H1 (cell line): ENCODE data around the gene PRSS23. TPM values are rescaled to one million over a fixed set of nuclear protein-coding genes. Genes with fewer than 3 reads are reported as not detected.

Experiments used
- CTCF ChIA-PET: fragments of 300-600 bp; sonication (Branson Sonifier 250); formaldehyde crosslinking; loops from one replicate; lab custom pipeline; 2021; ENCODE audit not compliant: partially characterized antibody; lab: Charles Lee
- POLR2A ChIA-PET: fragments of 300-600 bp; sonication (Branson Sonifier 250); formaldehyde crosslinking; loops from one replicate; lab custom pipeline; 2021; ENCODE audit warnings: inconsistent platforms; ENCODE audit not compliant: partially characterized antibody; lab: Charles Lee
- DNase-seq, 2 experiments: peaks; one replicate each; pipeline versions ENCODE4 v3.0.0 to v3.0.0-alpha.2; 2010 to 2022; ENCODE audit warnings: low spot score in 2 of 2, low read depth in 1 of 2, mixed read lengths in 1 of 2
- FAIRE-seq: peaks from 2 replicates; lab custom pipeline; 2011; peaks lifted over from hg19 to GRCh38; lab: Jason Lieb, UNC
- H2AFZ ChIP-seq: 2 replicates; pipeline ENCODE4 v1.8.1; 2012; ENCODE audit warnings: low read length, inconsistent platforms
- H2AK5ac ChIP-seq: 2 replicates; pipeline ENCODE4 v1.6.1; 2013; ENCODE audit warnings: low read depth, low read length
- H2BK120ac ChIP-seq: replicated peaks from 2 replicates; pipeline ENCODE3; 2013; ENCODE audit warnings: low read depth, low read length, inconsistent platforms
- H2BK12ac ChIP-seq: 2 replicates; pipeline ENCODE4 v1.6.1; 2013; ENCODE audit warnings: low read depth, low read length
- H2BK15ac ChIP-seq: 2 replicates; pipeline ENCODE4 v1.6.1; 2013; ENCODE audit warnings: low read length
- H2BK20ac ChIP-seq: 2 replicates; pipeline ENCODE4 v1.6.1; 2013; ENCODE audit warnings: low read length
- H2BK5ac ChIP-seq: 2 replicates; pipeline ENCODE4 v1.6.1; 2013; ENCODE audit warnings: low read depth, low read length
- H3K14ac ChIP-seq: 2 replicates; pipeline ENCODE4 v1.6.1; 2013; ENCODE audit warnings: inconsistent platforms; ENCODE audit not compliant: insufficient read length
- H3K18ac ChIP-seq: 2 replicates; pipeline ENCODE4 v1.6.1; 2013; ENCODE audit warnings: low read length; ENCODE audit errors: extremely low read depth
- H3K23ac ChIP-seq: 2 replicates; pipeline ENCODE4 v1.6.1; 2013; ENCODE audit warnings: inconsistent platforms; ENCODE audit not compliant: insufficient read length
- H3K23me2 ChIP-seq: 2 replicates; pipeline ENCODE4 v1.6.1; 2013; ENCODE audit warnings: low read depth, low read length
- H3K27ac ChIP-seq: 2 replicates; pipeline ENCODE4 v1.6.1; 2011; ENCODE audit warnings: low read depth, low read length, inconsistent platforms
- H3K27me3 ChIP-seq, 4 experiments: replicated peaks in 1 of 4; 1 replicate in 1 of 4; 2 replicates in 3 of 4; pipeline versions ENCODE4 v1.6.1 to v1.8.1; 2011 to 2013; ENCODE audit warnings: low read length in 3 of 4, mild to moderate bottlenecking in 3 of 4, inconsistent platforms in 2 of 4, mixed read lengths in 2 of 4, moderate library complexity in 1 of 4; ENCODE audit not compliant: control insufficient read depth in 3 of 4, insufficient read depth in 3 of 4; ENCODE audit errors: extremely low read depth in 1 of 4
- H3K36me3 ChIP-seq, 4 experiments: 2 replicates each; pipeline versions ENCODE4 v1.6.1 to v1.8.1; 2011 to 2013; ENCODE audit warnings: mild to moderate bottlenecking in 4 of 4, low read length in 3 of 4, moderate library complexity in 2 of 4, control low read depth in 1 of 4, inconsistent platforms in 1 of 4; ENCODE audit not compliant: insufficient read depth in 4 of 4, control insufficient read depth in 2 of 4
- H3K4ac ChIP-seq: replicated peaks from 2 replicates; pipeline ENCODE3; 2013; ENCODE audit warnings: low read length, low read depth, mixed read lengths, inconsistent platforms; ENCODE audit not compliant: insufficient read length
- H3K4me1 ChIP-seq, 4 experiments: replicated peaks in 1 of 4; 1 replicate in 1 of 4; 2 replicates in 3 of 4; pipeline versions ENCODE4 v1.6.1 to v1.8.1; 2011 to 2013; ENCODE audit warnings: low read length in 3 of 4, inconsistent platforms in 2 of 4, mixed read lengths in 1 of 4; ENCODE audit not compliant: insufficient read depth in 4 of 4, control insufficient read depth in 3 of 4
- H3K4me2 ChIP-seq, 2 experiments: 2 replicates each; pipeline versions ENCODE4 v1.6.1 to v1.8.1; 2011 to 2013; ENCODE audit warnings: low read depth in 2 of 2, low read length in 2 of 2, control low read depth in 1 of 2, inconsistent platforms in 1 of 2, mild to moderate bottlenecking in 1 of 2; ENCODE audit not compliant: insufficient read depth in 1 of 2
- H3K4me3 ChIP-seq, 4 experiments: fragments of 200-600, 300-600 bp in 1 of 4; sonication (generic), shearing (Covaris generic), sonication (Bioruptor Twin) in 1 of 4; 2 replicates each; pipeline versions ENCODE4 v1.5.1 to v1.8.1; 2011 to 2016; ENCODE audit warnings: low read length in 4 of 4, low read depth in 3 of 4, control low read depth in 2 of 4, inconsistent platforms in 2 of 4, mild to moderate bottlenecking in 2 of 4, mixed read lengths in 1 of 4, moderate library complexity in 1 of 4; ENCODE audit not compliant: insufficient read depth in 2 of 4; ENCODE audit errors: extremely low read depth in 1 of 4
- H3K56ac ChIP-seq: replicated peaks from 2 replicates; pipeline ENCODE3; 2013; ENCODE audit warnings: low read depth, mild to moderate bottlenecking, mixed read lengths, low read length, inconsistent platforms; ENCODE audit not compliant: insufficient read length
- H3K79me1 ChIP-seq: 2 replicates; pipeline ENCODE4 v1.6.1; 2013; ENCODE audit warnings: low read depth, low read length, control low read depth
- H3K79me2 ChIP-seq, 2 experiments: 2 replicates each; pipeline versions ENCODE4 v1.6.1 to v1.8.1; 2012 to 2013; ENCODE audit warnings: low read length in 2 of 2, mild to moderate bottlenecking in 2 of 2, inconsistent platforms in 1 of 2; ENCODE audit not compliant: insufficient read depth in 2 of 2, control insufficient read depth in 1 of 2
- H3K9ac ChIP-seq, 4 experiments: replicated peaks in 1 of 4; 1 replicate in 1 of 4; 2 replicates in 3 of 4; pipeline versions ENCODE4 v1.6.1 to v1.8.1; 2011 to 2013; ENCODE audit warnings: low read depth in 3 of 4, low read length in 3 of 4, control low read depth in 2 of 4, mild to moderate bottlenecking in 2 of 4, moderate library complexity in 2 of 4, inconsistent platforms in 1 of 4; ENCODE audit errors: extremely low read depth in 1 of 4
- H3K9me3 ChIP-seq, 2 experiments: 2 replicates each; pipeline versions ENCODE4 v1.6.1 to v1.8.1; 2012 to 2013; ENCODE audit warnings: mild to moderate bottlenecking in 2 of 2, moderate library complexity in 2 of 2, control low read depth in 1 of 2, inconsistent platforms in 1 of 2, low read depth in 1 of 2, low read length in 1 of 2, mixed read lengths in 1 of 2; ENCODE audit not compliant: insufficient read depth in 2 of 2
- H4K20me1 ChIP-seq, 2 experiments: replicated peaks in 1 of 2; 2 replicates each; pipeline versions ENCODE3 to v1.8.1; 2011 to 2013; ENCODE audit warnings: inconsistent platforms in 2 of 2, low read length in 2 of 2, mild to moderate bottlenecking in 1 of 2; ENCODE audit not compliant: insufficient read depth in 2 of 2, control insufficient read depth in 1 of 2
- H4K5ac ChIP-seq: 2 replicates; pipeline ENCODE4 v1.6.1; 2013; ENCODE audit warnings: low read length, low read depth, mixed read lengths, inconsistent platforms; ENCODE audit not compliant: insufficient read length
- H4K8ac ChIP-seq: 2 replicates; pipeline ENCODE4 v1.8.0; 2013; ENCODE audit warnings: mild to moderate bottlenecking, moderate library complexity, low read length, inconsistent platforms; ENCODE audit not compliant: insufficient read depth; ENCODE audit errors: extremely low read depth
- H4K91ac ChIP-seq: replicated peaks from 2 replicates; pipeline ENCODE3; 2013; ENCODE audit warnings: low read length, mixed read lengths, inconsistent platforms; ENCODE audit not compliant: insufficient read length
- ASH2L ChIP-seq: fragments of 200-600, 300-600 bp; sonication (generic); IDR thresholded peaks from one replicate; pipeline ENCODE4 v1.7.1; 2017; ENCODE audit warnings: low read length
- CBX8 ChIP-seq: fragments of 300-800, 300-1000 bp; sonication (generic); IDR thresholded peaks from 2 replicates; pipeline ENCODE4 v1.7.1; 2016; ENCODE audit warnings: low read depth, low read length, borderline replicate concordance
- CHD1 ChIP-seq: IDR thresholded peaks from 2 replicates; pipeline ENCODE4 v1.6.1; 2012; ENCODE audit warnings: low read depth, low read length, improper control_type of control experiment
- NANOG ChIP-seq: IDR thresholded peaks from 2 replicates; pipeline ENCODE4 v1.6.1; 2011; ENCODE audit warnings: low read length, low read depth, mild to moderate bottlenecking, inconsistent platforms; ENCODE audit not compliant: insufficient read depth, poor library complexity, severe bottlenecking
- PHF8 ChIP-seq: fragments of 200-600 bp; sonication (generic); conservative IDR thresholded peaks from 2 replicates; pipeline ENCODE4 v1.7.1; 2012; ENCODE audit warnings: low read depth, mild to moderate bottlenecking, inconsistent platforms, low read length, moderate library complexity
- SIN3A ChIP-seq, 2 experiments: IDR thresholded peaks in 1 of 2; conservative IDR thresholded peaks in 1 of 2; 2 replicates each; pipeline ENCODE4 v1.6.1; 2011 to 2012; ENCODE audit warnings: low read length in 2 of 2, improper control_type of control experiment in 1 of 2, low read depth in 1 of 2, mild to moderate bottlenecking in 1 of 2
- SRF ChIP-seq: IDR thresholded peaks from 2 replicates; pipeline ENCODE4 v1.6.1; 2011; ENCODE audit warnings: mild to moderate bottlenecking, low read depth, low read length, moderate library complexity
- SUZ12 ChIP-seq: fragments of 200-600 bp; sonication (generic); IDR thresholded peaks from 2 replicates; pipeline ENCODE4 v1.6.1; 2012; ENCODE audit warnings: mild to moderate bottlenecking, inconsistent platforms, low read length, moderate library complexity, mixed read lengths
- TEAD4 ChIP-seq: IDR thresholded peaks from 2 replicates; pipeline ENCODE4 v1.6.1; 2012; ENCODE audit warnings: low read depth, low read length, inconsistent platforms, mixed read lengths
- WGBS, 2 experiments: shearing (Covaris generic) in 1 of 2; methylation state at CpG; one replicate each; pipeline versions ENCODE4 v1.1.6 to v1.1.7; 2013 to 2015; ENCODE audit warnings: low lambda C conversion rate in 2 of 2, mixed read lengths in 2 of 2, inconsistent platforms in 1 of 2, low coverage in 1 of 2, missing lambda C conversion rate in 1 of 2; ENCODE audit not compliant: insufficient replicate concordance in 2 of 2, insufficient coverage in 1 of 2, insufficient read length in 1 of 2; ENCODE audit errors: extremely low coverage in 1 of 2, missing lambda C conversion rate in 1 of 2; 5-methylcytosine and 5-hydroxymethylcytosine counted together
- polyA plus RNA-seq, 7 experiments: library from polyadenylated mRNA; depleted of rRNA in 3 of 7; stranded (reverse) in 5 of 7; unstranded in 2 of 7; fragments of >200 nt in 5 of 7; fragments of 200-250 nt in 2 of 7; gene quantifications; 1 replicate in 5 of 7; 2 replicates in 1 of 7; 4 replicates in 1 of 7; pipeline versions ENCODE4 v1.2.1 to v1.2.3, GENCODE V29; 2011 to 2013; ENCODE audit warnings: missing spikeins in 2 of 7, mixed read lengths in 2 of 7
- total RNA-seq: library from RNA; stranded (reverse); fragmentation: NEBNext Ultra II Directional; extraction: Animal tissue kit (Norgen Biotek cat#: 25700); gene quantifications from 2 replicates; pipeline ENCODE4 v1.2.1, GENCODE V29; 2021
- TF ChIP-seq, protein P1 (sequence below): IDR thresholded peaks from 2 replicates; pipeline ENCODE4 v1.6.1; 2011; ENCODE audit warnings: low read length, improper control_type of control experiment

Gene PRSS23
- total and polyA plus RNA-seq, 2 of the 8 experiments (the other 6 are each of a cell fraction or from before 2014, with no cell fraction given) = 4.4 to 5.6 TPM

DNA sequence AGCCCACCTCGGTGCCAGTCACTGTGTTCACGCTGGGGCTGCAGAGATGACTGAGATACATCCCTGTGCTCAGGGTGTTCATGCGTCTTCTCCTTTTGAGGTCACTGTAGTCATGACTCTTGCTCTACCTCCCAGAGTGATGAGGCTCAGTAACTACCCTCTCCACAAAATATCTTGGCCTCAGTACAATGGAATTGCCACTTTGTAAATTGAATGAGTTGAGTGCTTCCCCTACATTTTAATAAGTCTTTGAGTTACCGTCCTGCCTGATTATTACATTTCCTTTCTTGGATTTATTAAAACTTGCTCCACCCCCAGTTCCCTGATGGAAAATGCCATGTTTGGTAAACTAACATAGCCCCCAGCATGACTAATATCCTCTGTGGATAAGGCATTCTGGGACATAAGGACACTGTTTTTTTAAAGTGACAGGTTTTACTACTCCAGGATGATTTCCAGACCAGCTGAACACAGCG lies 15.9 kb downstream of the PRSS23 start:
- no peak for TF ChIP-seq NANOG
- TF ChIP-seq CBX8 = no peak
- no peak for TF ChIP-seq SRF
- no peak for TF ChIP-seq ASH2L
- no peak for TF ChIP-seq TEAD4
- no peak for TF ChIP-seq SIN3A (conservative IDR thresholded peaks at IDR 0.05 in 1 of 2, IDR thresholded peaks at IDR 0.05 in 1 of 2; ENCODE audit: low read depth in 1 of 2, low read length in 2 of 2)
- TF ChIP-seq PHF8 = no peak
- TF ChIP-seq, protein P1, sequence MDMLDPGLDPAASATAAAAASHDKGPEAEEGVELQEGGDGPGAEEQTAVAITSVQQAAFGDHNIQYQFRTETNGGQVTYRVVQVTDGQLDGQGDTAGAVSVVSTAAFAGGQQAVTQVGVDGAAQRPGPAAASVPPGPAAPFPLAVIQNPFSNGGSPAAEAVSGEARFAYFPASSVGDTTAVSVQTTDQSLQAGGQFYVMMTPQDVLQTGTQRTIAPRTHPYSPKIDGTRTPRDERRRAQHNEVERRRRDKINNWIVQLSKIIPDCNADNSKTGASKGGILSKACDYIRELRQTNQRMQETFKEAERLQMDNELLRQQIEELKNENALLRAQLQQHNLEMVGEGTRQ = no peak
- no peak for TF ChIP-seq CHD1
- no peak for TF ChIP-seq SUZ12
- H4K5ac ChIP-seq = no peak overlapping the region
- H2AFZ ChIP-seq = no peak overlapping the region
- H2BK20ac ChIP-seq = no peak overlapping the region
- no peak overlapping the region for H3K4me3 ChIP-seq
- no peak overlapping the region for H3K4ac ChIP-seq
- no peak overlapping the region for H2BK120ac ChIP-seq
- H3K4me2 ChIP-seq = no peak overlapping the region
- no peak overlapping the region for H2BK5ac ChIP-seq
- ChIA-PET CTCF (interaction anchor here (0.9 to 2.2 kb wide), 7 partner anchors 13 to 361 kb away, joined by 3 to 7 read pairs (median 4); no protein-coding TSS in a partner anchor), POLR2A (no interaction called here)
- H3K4me1 ChIP-seq = peaks cover 0 to 5% (median 1%) of the 10 kb centered on the region in 4 experiments; a peak in 1 of 7 replicates
- H2AK5ac ChIP-seq = no peak overlapping the region
- no peaks in the 10 kb centered on the region for H3K36me3 ChIP-seq
- no peak overlapping the region for H4K91ac ChIP-seq
- H3K27ac ChIP-seq = no peak overlapping the region
- no peak overlapping the region for H3K23ac ChIP-seq
- no peak for DNase-seq
- no peaks in the 10 kb centered on the region for H3K27me3 ChIP-seq
- no peaks in the 10 kb centered on the region for H4K20me1 ChIP-seq
- H3K14ac ChIP-seq = no peak overlapping the region
- H3K56ac ChIP-seq = no peak overlapping the region
- H2BK15ac ChIP-seq = no peak overlapping the region
- no peaks in the 10 kb centered on the region for H3K9me3 ChIP-seq
- no peak overlapping the region for H3K18ac ChIP-seq
- no peaks in the 10 kb centered on the region for H3K79me1 ChIP-seq
- H3K23me2 ChIP-seq = no peaks in the 10 kb centered on the region
- H4K8ac ChIP-seq = no peak overlapping the region
- H3K79me2 ChIP-seq = no peaks in the 10 kb centered on the region
- no peak overlapping the region for H2BK12ac ChIP-seq
- FAIRE-seq = no peak
- no peak overlapping the region; a peak in 1 of 7 replicates for H3K9ac ChIP-seq
- WGBS, 2 experiments = 91% methylated on average over 5 of the region's 5 CpGs; no CpG with 5 or more reads in 1 of the 2 experiments
